Fibroblast of villous mesenchyme (primary cell): ENCODE results near the gene RALA. TPM values are rescaled to one million over a fixed set of nuclear protein-coding genes. Genes with fewer than 3 reads are reported as not detected.
A peak's percentile ranks its signal among the peaks of the same experiment; 100 is the strongest.

Experiments
- DNase-seq: peaks from one replicate; pipeline ENCODE4 v3.0.0-alpha.2; 2010; ENCODE audit warnings: low read depth
- H3K4me3 ChIP-seq: 2 replicates; pipeline ENCODE4 v1.5.1; 2011; ENCODE audit warnings: low read depth, mild to moderate bottlenecking, low read length
- total RNA-seq: library from RNA; depleted of rRNA; stranded (reverse); fragments of >200 nt; gene quantifications from 2 replicates; pipeline ENCODE4 v1.2.3, GENCODE V29; 2012
- TF ChIP-seq, protein P1 (sequence below): IDR thresholded peaks from 2 replicates; pipeline ENCODE4 v1.5.1; 2012; ENCODE audit warnings: low read depth, mild to moderate bottlenecking, low read length; ENCODE audit not compliant: insufficient read depth

RALA gene
- total RNA-seq, 1 donor: 20.3 TPM

DNA sequence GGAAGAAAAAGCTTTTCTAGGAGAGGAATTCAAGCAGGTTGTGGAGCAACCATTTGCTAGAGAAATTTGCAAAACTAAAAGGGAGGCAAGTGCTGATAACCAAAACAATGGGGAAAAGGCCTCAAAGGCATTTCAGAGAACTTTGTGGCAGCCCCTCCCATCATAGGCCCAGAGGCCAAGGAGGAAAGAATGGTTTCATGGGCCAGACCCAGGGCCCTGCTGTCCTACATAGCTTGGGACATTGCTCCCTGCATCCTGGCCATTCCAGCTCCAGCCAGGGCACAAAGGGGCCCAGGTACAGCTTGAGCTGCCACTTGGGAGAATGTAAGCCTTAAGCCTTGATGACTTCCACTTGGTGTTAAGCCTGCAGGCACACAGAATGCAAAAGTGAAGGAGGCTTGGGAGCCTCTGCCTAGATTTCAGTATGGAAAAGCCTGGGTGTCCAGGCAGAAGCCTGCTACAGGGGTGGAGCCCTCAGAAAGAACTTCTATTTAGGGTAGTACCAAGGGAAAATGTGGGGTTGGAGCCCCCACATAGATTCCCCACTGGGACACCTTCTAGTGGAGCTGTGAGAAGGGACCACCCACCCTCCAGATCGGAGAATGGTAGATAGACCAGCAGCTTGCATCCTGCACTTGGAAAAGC is 91.2 kb downstream of the RALA start:
- DNase-seq: no peak
- no peak overlapping the region for H3K4me3 ChIP-seq
- TF ChIP-seq, protein P1, sequence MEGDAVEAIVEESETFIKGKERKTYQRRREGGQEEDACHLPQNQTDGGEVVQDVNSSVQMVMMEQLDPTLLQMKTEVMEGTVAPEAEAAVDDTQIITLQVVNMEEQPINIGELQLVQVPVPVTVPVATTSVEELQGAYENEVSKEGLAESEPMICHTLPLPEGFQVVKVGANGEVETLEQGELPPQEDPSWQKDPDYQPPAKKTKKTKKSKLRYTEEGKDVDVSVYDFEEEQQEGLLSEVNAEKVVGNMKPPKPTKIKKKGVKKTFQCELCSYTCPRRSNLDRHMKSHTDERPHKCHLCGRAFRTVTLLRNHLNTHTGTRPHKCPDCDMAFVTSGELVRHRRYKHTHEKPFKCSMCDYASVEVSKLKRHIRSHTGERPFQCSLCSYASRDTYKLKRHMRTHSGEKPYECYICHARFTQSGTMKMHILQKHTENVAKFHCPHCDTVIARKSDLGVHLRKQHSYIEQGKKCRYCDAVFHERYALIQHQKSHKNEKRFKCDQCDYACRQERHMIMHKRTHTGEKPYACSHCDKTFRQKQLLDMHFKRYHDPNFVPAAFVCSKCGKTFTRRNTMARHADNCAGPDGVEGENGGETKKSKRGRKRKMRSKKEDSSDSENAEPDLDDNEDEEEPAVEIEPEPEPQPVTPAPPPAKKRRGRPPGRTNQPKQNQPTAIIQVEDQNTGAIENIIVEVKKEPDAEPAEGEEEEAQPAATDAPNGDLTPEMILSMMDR: no peak

DNA sequence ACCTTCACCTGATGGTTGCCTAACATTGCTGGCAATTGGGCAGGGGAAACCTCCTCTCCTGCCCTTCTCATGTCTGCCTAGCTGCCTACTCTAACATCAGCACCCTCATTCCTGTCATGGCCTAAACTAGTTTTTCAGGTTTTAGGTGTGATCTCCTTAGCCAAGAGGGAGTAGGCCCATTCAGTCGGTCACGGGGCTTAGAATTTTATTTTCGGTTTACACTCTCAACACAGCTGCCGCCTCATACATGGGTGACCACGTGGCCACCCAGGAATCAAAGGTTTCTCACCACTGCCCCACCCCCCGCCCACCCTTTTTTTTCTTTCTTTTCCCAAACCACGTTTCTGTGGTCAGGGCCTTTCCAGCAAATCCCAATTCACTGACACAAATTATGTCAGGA is 97.2 kb downstream of the RALA start:
- TF ChIP-seq, protein P1: no peak
- no peak overlapping the region for H3K4me3 ChIP-seq
- no peak for DNase-seq

DNA sequence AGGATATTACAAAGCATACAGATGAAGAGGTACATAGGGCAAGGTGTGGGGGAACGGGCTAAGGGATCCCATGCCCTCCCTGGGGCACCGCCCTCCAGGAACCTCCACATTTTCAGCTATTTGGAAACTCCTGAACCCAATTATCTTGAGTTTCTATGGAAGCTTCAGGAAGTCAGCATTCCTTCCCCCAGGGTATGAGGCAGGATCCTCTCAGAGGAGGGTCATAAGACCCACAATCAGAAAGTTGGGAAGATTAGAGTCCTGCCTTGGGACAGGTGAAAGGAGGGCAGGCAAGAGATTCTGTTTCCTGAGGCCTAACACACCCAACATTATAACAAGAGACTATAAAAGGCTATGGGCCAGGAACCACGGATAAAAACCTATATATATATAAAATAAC is 98.0 kb downstream of the RALA start:
- TF ChIP-seq, protein P1: no peak
- H3K4me3 ChIP-seq: no peak overlapping the region
- DNase-seq: no peak

DNA sequence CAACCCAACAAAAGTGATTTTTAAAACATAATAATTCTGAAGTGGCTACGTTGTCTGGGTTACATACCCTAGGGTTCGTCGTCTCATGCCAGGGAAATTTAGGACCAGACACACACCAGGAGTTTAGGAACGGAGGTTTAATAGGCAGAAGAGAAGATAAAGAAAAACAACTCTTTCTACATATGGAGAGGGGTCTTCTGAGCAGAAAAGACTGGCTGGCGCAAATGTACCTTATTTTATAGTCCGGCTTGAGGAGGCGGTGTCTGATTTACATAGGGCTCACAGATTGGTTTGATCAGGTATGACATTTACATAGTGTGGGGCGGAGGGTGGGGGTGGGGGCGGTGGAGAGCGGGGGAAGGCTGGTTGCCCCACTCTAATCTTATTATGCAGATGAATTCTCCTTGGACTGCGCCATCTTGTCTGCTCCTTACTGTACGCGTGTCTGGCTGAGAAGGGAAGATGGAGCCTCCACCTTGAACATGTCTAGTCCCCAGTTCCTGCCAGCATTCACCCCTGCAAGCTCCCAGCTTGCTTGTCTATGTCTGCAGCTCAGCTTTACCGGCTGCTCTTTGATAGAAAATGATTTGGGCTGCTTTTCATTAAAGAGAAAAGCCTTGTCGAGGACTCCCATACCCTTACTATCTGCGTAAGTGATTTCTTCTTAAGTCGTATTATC is 98.7 kb downstream of the RALA start:
- DNase-seq: no peak
- H3K4me3 ChIP-seq: no peak overlapping the region
- TF ChIP-seq, protein P1: no peak

DNA sequence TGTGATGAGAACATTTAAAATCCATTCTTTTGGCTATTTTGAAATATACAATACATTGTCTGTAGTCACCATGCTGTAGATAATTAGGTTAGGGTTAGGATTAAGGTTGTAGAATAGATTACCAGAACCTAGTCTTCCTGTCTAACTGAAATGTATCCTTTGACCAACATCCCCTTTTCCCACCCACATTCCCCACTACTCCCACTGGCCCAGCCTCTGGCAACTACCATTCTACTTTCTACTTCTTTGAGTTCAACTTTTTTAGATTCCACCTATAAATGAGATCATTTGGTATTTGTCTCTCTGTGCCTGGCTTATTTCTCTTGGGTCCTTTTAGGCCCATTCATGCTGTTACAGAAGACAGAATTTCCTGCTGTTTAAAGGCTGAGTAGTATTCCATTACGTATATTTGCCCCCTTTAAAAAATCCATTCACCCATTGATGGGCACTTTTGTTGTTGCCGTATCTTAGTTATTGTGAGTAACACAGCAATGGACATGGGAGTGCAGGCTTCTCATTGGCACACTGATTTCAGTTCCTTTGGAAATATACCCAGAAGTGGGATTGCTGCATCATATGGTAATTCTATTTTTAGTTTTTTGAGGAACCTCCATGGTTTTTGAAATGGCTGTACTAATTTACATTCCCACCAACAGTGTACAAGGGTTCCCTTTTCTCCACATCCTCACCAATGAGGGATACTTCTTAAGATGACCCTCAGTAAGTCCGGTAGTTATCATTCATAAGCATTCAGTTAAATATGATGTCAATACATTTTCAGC is 104.0 kb downstream of the RALA start:
- TF ChIP-seq, protein P1: no peak
- no peak overlapping the region for H3K4me3 ChIP-seq
- DNase-seq: no peak

DNA sequence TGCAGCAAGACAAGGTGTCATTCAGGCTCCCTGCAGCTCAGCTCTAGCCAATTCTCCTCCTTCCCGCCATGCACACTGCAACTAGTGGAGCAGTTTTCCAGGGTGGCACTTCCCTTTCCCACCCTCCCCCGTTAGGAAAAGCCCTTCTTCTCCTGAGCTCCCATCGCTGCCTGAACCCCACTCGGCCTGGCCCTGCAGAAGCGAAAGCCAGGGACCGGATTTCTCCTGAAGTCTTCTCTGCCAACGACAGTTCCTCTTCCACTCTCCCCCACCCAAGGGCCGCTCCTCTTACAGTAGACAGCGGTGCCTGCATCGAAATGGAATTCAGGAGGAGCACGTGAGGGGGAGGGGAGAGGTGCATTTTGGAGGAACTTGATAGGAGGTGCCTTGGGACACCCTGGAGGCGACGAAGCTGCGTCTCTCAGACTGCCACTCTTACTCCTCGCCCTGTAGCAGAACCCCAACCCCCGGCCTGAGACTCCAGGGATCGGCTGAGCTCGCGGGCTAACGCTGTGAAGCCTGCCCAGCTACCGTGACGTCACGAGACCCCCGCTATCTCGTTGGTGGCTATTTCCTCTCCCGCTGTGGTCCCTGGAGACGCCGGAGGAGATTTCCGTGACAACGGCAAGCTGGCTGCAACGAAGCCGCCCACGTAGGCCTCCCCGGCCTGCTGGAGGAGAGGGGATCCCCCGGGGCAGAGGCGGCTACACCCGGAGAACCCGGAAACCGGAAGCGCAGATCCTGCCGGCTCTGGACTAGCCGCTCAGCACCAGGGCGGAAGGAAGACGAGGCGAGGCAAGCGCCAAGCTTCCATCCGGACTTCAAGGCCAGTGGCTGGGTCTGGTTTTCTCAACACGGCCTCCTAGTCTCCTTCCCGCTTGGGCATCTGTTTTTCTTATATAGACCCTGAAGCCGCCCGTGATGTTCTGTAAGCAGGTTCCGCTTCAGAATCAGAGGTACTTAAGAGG is 109.7 kb downstream of the RALA start:
- TF ChIP-seq, protein P1: no peak
- H3K4me3 ChIP-seq: peak overlapping the region; percentile 62
- DNase-seq: peak; percentile 96
